ENCODE data around the gene ACOT11.

GRCh38 chr1:54604051-54604450, 56.0 kb downstream of the ACOT11 start:
- TF ChIP-seq ZNF837 (tag by site-specific recombination; IDR thresholded peaks at IDR 0.05), result no peak
- TF ChIP-seq CTCF (tag by site-specific recombination; IDR thresholded peaks at IDR 0.05), result no peak
